CD4-positive, alpha-beta T cell treated with Interleukin-17A for 1 hour (primary cell): ENCODE measurements around the gene ARPC5L.
"Not testable (repeated sequence)": the region's sequence is repeated elsewhere in the genome, so short reads cannot be mapped to it uniquely, and the experiment has no call there.

ENCODE experiments used
- DNase-seq: peaks from one replicate; pipeline ENCODE4 v3.0.0-alpha.2; 2020

ARPC5L gene

DNA sequence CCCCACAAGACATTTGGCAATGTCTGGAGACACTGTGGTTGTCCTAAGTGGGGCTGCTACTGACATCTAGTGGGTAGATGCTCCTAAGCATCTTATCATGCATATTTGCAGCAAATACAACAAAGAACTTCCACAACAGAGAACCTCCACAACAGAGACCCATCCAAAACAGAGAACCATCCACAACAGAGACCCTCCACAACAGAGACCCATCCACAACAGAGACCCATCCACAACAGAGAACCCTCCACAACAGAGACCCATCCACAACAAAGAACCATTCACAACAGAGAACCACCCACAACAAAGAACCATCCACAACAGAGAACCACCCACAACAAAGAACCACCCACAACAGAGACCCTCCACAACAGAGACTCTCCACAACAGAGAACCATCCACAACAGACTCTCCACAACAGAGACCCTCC, 32.8 kb downstream of the ARPC5L start:
- peak; percentile 67 for DNase-seq

DNA sequence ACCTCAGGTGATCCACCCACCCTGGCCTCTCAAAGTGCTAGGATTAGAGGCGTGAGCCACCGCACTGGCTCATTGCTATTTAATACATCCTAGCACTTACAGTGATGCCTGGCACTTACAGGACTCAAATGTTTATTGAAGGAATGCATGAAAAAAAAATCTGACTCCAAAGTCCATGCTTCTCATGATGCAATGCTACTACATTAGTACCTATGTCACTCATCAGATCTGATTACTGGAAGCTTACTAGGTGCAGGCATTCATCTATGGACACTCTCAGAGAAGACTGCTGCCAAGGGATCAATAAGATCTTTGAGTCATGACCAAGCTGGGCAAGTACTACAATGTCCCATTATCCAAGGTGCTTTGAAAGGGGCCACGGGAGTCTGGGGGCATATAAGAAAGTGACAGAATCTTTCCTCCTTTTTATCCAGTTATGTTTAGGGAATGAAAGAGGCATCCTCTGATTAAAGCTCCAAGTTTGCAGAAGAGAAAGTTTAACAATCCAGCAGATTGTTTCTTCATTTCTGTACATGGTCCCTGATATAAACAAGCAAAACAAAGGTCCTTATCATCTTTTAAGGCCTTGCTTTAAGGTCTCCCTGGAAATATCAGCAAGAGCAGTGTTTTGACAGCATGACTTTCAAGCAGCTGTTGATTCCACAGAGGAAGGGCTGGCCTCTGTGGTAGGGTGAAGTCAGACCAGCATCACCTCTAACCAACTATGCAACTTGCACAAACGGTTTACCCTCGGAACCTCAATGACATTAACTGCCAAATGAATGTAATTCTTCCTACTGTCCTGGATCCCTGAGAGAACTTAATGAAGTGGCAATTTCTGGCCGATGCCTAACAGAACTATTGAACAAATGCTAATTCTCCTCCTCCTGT, 35.9 kb downstream of the ARPC5L start:
- no peak for DNase-seq

DNA sequence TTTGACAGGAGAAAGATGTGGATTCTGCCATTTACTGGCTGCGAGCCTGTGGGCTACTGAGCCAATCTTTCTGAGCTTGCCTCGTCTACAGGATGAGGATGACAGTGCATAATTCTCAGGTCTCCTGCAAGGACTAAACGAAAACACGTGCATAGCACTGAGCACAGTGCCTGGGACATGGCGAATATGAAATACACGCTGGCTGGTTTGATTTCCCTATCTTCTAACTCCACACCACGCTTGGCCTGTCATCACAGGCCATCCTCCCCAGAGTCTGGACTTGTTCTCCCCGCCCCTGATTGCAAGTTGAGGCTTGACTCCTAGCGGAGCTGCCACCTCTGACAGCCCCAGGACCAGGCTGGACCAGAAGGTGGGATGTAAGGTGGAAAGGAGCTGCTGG, 37.9 kb downstream of the ARPC5L start:
- no peak for DNase-seq

DNA sequence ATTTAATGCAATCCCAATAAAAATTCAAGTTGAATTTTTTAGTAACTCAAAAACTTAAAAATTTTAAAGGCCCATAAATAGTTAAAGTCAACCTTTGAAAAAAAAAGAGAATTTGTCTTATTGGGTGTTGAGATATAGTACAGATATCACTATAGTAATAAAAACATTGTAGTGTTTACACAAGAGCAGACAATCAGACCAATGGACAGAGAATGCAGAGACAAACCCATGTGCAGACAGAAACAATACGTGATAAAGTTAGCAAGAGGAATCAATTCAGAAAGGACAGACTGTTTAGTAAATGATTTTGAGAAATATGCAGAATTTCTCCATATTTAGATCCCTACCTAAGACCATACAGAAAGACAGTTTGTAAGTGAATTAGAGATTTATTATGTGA, 45.0 kb downstream of the ARPC5L start:
- no peak for DNase-seq

DNA sequence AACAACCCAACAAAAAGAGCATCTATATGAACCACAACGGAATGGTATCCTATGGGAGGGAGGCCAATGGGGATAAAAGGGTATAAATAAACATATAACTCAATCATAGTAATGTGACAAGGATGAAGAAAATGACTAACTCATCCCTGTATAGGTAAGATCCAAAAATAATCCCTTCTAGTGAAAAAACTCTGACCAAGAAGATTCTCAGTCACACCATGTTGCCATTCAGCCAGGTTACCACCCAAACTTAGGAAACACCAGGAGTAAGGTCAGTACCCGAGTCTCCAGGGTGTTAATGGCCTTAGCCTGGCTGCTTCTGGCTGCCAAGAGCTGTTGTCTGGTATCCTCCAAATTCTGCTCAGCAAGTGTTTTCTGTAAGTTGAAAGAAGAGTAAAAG, 46.2 kb downstream of the ARPC5L start:
- DNase-seq, result no peak

DNA sequence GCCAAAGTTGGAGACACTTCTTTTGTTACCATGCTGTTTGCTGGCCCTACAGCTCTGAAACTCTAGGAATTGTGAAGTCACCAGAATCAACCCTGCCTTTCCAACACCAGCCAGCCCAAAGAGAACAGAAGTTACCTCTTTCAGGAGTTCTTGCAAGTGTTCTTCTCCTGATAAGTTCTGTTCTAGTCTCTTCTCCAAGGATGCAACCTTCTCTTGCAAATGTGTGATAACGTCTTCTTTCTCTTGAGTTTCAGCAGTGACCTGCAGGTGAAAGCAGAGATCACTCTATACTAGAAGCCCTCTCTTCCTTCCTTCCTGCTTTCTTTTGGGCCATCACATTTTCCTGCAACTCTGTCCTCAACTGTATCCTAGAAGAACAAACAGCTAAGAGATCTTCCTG, 49.8 kb downstream of the ARPC5L start:
- DNase-seq, result no peak

DNA sequence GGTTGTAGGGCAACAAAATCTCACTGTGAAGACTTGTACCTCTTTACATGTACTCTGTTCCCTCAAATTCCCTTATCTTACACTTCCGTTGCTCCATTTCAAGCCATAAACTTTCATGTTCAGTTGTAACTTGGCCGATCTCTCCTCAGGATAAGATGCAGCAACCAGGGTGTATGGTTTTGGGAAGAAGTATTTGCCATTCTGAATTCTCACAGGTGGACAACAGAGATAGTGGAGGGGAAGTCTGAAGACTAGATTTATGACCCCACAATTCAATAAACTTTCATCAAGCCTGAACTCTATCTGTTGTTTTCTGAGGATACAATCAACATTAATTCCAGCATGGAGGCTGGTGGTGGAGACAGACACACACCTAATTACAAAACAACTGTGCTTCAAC, 51.4 kb downstream of the ARPC5L start:
- no peak for DNase-seq

DNA sequence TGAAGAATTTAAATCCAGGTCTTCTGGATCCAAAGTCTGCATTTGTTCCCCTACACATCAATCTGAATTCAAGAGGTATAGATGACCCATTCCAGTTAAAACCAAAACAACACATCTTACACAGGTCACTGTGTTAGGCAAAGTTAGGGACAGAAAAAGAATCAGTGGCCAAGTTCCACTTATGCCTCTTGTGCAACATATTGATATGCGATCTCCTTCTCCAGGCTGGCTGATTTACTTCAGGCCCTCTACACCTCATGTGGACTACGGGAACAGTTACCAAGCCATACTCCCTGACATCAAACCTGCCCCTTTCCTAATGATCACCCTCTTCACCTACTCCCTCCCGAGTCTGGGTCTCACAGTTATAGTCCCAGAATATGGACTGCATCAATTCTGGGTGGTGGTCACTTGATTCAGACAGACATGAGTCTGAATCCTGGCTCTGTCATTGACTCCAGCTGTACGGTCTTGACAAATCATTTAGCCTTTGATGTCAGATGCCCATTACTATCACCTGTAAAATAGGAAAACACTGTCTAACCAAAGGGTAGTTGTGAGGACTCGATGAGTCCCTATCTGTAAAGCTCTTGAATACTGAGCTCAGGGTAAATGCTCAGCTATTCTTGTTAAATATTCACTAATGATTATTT, 52.9 kb downstream of the ARPC5L start:
- no peak for DNase-seq

DNA sequence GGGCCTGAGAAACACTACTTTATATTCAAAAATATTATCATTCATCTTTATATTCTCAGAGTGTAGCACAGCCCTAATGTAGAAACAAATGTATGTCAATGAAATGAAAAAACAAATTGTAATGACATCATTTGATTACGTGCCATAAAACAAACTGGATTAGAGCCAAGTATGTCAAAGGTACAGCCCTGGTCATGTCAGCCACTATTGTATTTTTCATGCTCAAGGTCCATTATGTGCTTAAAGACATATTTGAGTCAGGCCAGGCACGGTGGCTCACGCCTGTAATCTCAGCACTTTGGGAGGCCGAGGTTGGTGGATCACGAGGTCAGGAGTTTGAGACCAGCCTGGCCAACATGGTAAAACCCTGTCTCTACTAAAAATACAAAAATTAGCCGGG, 58.5 kb downstream of the ARPC5L start:
- not testable (repeated sequence) for DNase-seq
